ENCODE data around the gene SMIM34.
"Not testable (repeated sequence)": the region's sequence is repeated elsewhere in the genome, so short reads cannot be mapped to it uniquely, and the experiment has no call there.

The SMIM34 gene

GRCh38 chr21:34375619-34375972, 48.2 kb downstream of the SMIM34 start:
- H3K4me3 ChIP-seq (ENCODE audit: low read depth, low read length); DNase-seq (ENCODE audit: low read depth): not testable (repeated sequence)

GRCh38 chr21:34374940-34375618, 48.7 kb downstream of the SMIM34 start, which contains the start of gene SMIM11:
TSS of gene SMIM11 (plus strand) at chr21:34375507. CDS start at chr21:34379505, 3,998 bp downstream.
- H3K4me3 ChIP-seq (ENCODE audit: low read depth, low read length); DNase-seq (ENCODE audit: low read depth): not testable (repeated sequence)

GRCh38 chr21:34374462-34374861, 49.3 kb downstream of the SMIM34 start:
- not testable (repeated sequence) for H3K4me3 ChIP-seq (ENCODE audit: low read depth, low read length)

GRCh38 chr21:34372321-34372720, 51.4 kb downstream of the SMIM34 start:
- no peak for DNase-seq (ENCODE audit: low read depth)
- H3K4me3 ChIP-seq (ENCODE audit: low read depth, low read length) = no peak overlapping the region
- TF ChIP-seq CTCF (conservative IDR thresholded peaks at IDR 0.05; ENCODE audit: low read depth, low read length) = no peak

More at GRCh38 chr21:34374462-34374861, 49.3 kb downstream of the SMIM34 start:
- not testable (repeated sequence) for DNase-seq (ENCODE audit: low read depth)

- TF ChIP-seq CTCF (conservative IDR thresholded peaks at IDR 0.05; ENCODE audit: low read depth, low read length) = no peak
- DNase-seq (ENCODE audit: low read depth) = no peak
- H3K4me3 ChIP-seq (ENCODE audit: low read depth, low read length) = no peak overlapping the region
Measured at GRCh38 chr21:34369741-34370140, 54.0 kb downstream of the SMIM34 start.

All from choroid plexus epithelial cell (primary cell).